GM12873 (cell line): ENCODE results near the gene SCGN.

Experiments used
- CTCF ChIP-seq: IDR thresholded peaks from 2 replicates; pipeline ENCODE4 v1.5.1; 2012; ENCODE audit warnings: low read depth, mild to moderate bottlenecking, moderate library complexity, low read length, control low read depth; ENCODE audit not compliant: insufficient read depth; ENCODE audit errors: missing control alignments

Gene SCGN

DNA sequence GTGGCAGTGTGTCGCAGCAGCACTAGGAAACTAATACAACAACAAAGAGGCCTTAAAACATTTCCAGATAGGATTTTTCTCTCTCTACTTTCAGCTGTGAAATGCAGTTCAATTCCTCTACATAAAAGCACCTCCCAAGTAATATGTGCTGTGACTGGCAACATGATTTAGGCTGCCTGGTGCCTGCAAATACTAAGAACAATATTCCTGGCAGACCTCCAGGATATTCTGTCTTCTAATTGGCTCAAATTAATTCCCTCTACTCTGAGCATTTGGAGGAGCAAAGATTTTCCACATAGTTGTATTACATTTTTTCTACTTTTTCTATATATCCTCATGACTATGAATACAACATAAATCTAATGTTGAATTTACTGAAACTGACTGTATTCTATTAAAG, 33.2 kb downstream of the SCGN start:
- no peak for TF ChIP-seq CTCF

GRCh38 chr6:25685896-25686295, 33.9 kb downstream of the SCGN start:
- TF ChIP-seq CTCF, result no peak

DNA sequence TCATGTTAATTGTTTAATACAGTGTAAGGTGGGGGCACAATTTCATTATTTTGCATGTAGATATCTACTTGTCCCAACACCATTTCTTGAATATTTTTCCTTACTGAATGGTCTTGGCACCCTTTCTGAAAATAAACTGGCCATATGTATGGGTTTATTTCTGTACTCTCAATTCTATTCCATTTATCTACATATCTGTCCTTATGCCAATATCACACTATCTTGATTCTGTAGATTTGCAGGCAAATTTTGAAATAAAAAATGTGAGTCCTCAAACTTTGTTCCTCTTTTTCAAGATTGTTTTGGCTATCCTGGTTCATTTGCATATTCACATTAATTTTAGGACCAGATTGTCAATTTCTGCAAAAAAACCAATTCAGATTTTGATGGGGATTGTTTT, 34.8 kb downstream of the SCGN start:
- no peak for TF ChIP-seq CTCF

DNA sequence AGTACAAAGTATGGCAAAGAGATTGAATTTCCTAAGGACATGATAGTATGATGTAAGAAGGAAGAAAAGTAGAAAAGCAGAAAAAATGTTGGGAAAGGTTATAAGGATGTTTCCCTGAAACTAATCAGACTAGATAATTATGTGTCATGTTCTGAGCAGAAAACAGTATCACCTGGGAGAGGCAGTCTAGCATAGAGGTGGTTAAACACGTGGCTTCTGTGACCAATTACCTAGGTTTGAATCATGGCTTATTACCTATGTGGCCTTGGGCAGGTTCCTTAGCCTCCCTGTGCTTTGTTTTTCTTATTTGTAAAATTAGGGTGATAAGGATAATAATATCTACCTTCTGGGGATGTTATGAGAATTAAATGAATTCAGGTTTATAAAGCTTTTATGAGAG, 38.0 kb downstream of the SCGN start:
- TF ChIP-seq CTCF, result no peak

GRCh38 chr6:25691894-25692293, 39.9 kb downstream of the SCGN start:
- no peak for TF ChIP-seq CTCF

DNA sequence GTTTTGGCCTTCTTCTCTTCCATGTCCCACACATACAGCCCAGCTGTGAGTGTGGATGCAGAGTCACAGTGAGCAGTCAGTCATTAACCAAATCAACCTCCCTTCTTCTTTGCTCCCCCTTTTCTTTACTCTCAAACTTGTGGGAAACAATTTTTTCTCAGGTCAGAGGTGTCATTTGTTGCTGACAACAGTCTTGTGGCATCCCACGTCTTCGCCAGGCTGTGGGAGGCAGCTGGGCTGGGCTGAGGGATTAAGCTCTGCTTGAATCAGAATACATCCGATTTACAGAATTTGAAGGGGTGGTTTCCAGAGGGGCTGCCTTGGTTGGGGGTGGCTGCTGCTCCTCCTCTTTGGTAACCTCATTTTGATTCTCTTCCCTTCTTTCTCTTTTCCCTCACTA, 40.5 kb downstream of the SCGN start:
- no peak for TF ChIP-seq CTCF

DNA sequence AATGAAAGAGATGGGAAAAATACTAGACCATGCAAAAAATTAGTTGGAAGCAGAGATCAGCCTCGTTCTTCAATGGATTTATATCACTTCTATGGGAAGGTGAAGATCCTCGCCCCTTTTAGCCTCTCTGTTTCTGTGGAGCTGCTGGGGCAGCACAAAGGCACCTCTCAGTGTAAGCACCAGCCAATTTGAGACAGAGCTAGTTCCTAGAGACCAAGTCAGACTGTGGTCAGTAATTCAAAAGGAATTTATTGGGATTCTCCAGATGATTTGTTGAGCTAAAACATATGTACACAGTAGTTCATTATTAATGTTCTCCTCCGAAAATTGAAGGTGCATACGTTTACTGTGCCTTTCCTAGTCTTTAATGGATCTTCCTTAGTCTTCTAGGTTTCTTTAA, 42.4 kb downstream of the SCGN start:
- no peak for TF ChIP-seq CTCF

DNA sequence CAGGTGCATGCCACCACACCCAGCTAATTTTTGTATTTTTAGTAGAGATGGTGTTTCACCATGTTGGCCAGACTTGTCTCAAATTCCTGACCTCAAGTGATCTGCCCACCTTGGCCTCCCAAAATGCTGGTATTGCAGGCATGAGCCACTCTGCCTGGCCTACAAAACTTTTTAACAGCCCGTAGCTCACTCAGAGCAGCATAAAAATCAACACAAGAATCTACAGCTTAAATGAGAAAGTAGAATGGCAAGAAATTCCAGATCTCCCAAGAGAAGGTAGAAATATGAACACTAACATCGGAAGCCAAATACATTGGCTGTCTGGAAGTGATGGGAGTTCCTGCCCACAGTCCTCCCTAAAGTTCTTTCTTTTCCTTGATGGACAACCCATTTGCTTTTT, 43.7 kb downstream of the SCGN start:
- no peak for TF ChIP-seq CTCF
